Dedifferentiated amniotic fluid mesenchymal stem cell (primary cell): ENCODE measurements around the gene DCAF12L1.

Experiments
- DNase-seq: peaks from one replicate; pipeline ENCODE4 v3.0.0-alpha.2; 2016; ENCODE audit errors: extremely low spot score

The DCAF12L1 gene

GRCh38 chrX:126552313-126553022 is at the start of gene DCAF12L1:
Gene DCAF12L1, minus strand, starts transcription at chrX:126552814. Its CDS starts 206 bp downstream, at chrX:126552608.
- DNase-seq = no peak

- no peak for DNase-seq
These were observed 28.3 kb upstream of the DCAF12L1 start for GRCh38 chrX:126580877-126581276.

GRCh38 chrX:126575911-126576310 is 23.3 kb upstream of the DCAF12L1 start:
- DNase-seq = no peak

GRCh38 chrX:126557151-126557550 is 4.5 kb upstream of the DCAF12L1 start:
- DNase-seq = no peak

GRCh38 chrX:126551725-126552312 is 795 bp downstream of the DCAF12L1 start:
- no peak for DNase-seq

- DNase-seq = no peak
These were observed 1.3 kb downstream of the DCAF12L1 start for GRCh38 chrX:126551306-126551705.

GRCh38 chrX:126550816-126551215 is 1.8 kb downstream of the DCAF12L1 start:
- no peak for DNase-seq

GRCh38 chrX:126509923-126510322 is 42.7 kb downstream of the DCAF12L1 start:
- DNase-seq = no peak
